ENCODE data around the gene MGAT5B. TPM values are rescaled to one million over a fixed set of nuclear protein-coding genes. Genes with fewer than 3 reads are reported as not detected.

Gene MGAT5B
- total and polyA plus RNA-seq, 2 donors (not counting 1 experiment from before 2014, with no cell fraction given) = 0.09 to 0.17 TPM

DNA sequence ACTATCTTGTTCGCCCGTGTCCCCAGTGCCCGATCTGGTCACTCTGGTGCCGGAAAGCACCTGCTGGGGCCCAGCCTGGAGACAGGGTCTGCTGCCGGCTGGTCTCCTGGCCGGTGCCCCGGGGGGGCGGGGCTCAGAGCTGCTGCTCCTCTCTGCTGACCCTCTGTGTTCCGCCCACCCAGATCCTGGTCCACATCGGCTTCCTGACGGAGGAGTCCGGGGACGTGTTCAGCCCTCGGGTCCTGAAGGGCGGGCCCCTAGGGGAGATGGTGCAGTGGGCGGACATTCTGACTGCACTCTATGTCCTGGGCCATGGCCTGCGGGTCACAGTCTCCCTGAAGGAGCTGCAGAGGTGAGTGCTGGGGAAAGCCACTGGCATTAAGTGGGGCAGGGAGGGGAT is 37.6 kb downstream of the MGAT5B start:
- Histone ChIP-seq H3K4me1 (ENCODE audit: control insufficient read depth, extremely low read depth, insufficient read depth, low read length) (no peaks in the 10 kb centered on the region), H2AFZ (ENCODE audit: low read length) (no peak overlapping the region), H3K79me2 (ENCODE audit: control insufficient read depth, insufficient read depth, low read length) (no peaks in the 10 kb centered on the region), H3K9ac (ENCODE audit: insufficient read depth, low read length) (no peak overlapping the region), H4K20me1 (ENCODE audit: control insufficient read depth, extremely low read depth, insufficient read depth, low read length) (no peaks in the 10 kb centered on the region), H3K27me3 (ENCODE audit: control insufficient read depth, insufficient read depth, low read length) (no peaks in the 10 kb centered on the region), H3K4me3 (replicated peaks in 1 of 4; ENCODE audit: control extremely low read depth in 1 of 4, insufficient read depth in 1 of 4, low read depth in 3 of 4, low read length in 4 of 4) (no peak overlapping the region), H3K4me2 (ENCODE audit: extremely low read depth, insufficient read depth, low read length) (no peak overlapping the region), H3K36me3 (ENCODE audit: control insufficient read depth, insufficient read depth, low read length) (no peaks in the 10 kb centered on the region), H3K9me3 (ENCODE audit: control insufficient read depth, insufficient read depth, low read depth, low read length) (no peaks in the 10 kb centered on the region), H3K27ac (ENCODE audit: insufficient read depth, low read length) (no peak overlapping the region)
- no peak for DNase-seq (ENCODE audit: low read depth in 2 of 2)
- no peak for TF ChIP-seq EZH2 (IDR thresholded peaks at IDR 0.05; ENCODE audit: low read length, missing control alignments)
- TF ChIP-seq, protein P1, sequence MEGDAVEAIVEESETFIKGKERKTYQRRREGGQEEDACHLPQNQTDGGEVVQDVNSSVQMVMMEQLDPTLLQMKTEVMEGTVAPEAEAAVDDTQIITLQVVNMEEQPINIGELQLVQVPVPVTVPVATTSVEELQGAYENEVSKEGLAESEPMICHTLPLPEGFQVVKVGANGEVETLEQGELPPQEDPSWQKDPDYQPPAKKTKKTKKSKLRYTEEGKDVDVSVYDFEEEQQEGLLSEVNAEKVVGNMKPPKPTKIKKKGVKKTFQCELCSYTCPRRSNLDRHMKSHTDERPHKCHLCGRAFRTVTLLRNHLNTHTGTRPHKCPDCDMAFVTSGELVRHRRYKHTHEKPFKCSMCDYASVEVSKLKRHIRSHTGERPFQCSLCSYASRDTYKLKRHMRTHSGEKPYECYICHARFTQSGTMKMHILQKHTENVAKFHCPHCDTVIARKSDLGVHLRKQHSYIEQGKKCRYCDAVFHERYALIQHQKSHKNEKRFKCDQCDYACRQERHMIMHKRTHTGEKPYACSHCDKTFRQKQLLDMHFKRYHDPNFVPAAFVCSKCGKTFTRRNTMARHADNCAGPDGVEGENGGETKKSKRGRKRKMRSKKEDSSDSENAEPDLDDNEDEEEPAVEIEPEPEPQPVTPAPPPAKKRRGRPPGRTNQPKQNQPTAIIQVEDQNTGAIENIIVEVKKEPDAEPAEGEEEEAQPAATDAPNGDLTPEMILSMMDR (conservative IDR thresholded peaks at IDR 0.05 in 1 of 2, IDR thresholded peaks at IDR 0.05 in 1 of 2; ENCODE audit: low read depth in 1 of 2, low read length in 2 of 2) = no peak

DNA sequence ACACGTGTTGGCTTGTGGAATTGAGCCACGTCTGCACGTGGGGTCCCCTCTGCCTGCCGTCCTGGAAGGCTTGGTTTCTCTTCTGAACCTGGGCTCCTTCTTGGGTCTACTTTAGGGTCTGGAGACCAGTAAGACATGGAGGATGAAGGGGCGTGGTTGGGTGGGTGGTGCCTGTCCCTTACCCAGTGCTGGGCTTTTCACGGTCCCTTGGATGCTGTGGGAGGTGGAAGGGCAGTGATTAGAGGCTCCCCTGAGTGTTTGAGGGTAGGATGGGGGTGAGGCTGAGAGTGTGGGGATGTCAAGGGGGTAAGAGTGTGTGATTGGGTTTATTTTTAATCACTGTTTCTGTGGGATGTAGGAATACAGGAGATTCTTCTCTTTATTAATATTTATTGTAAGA is 38.3 kb downstream of the MGAT5B start:
- Histone ChIP-seq H3K9ac (ENCODE audit: insufficient read depth, low read length) (no peak overlapping the region), H3K4me1 (ENCODE audit: control insufficient read depth, extremely low read depth, insufficient read depth, low read length) (no peaks in the 10 kb centered on the region), H4K20me1 (ENCODE audit: control insufficient read depth, extremely low read depth, insufficient read depth, low read length) (no peaks in the 10 kb centered on the region), H3K9me3 (ENCODE audit: control insufficient read depth, insufficient read depth, low read depth, low read length) (no peaks in the 10 kb centered on the region), H3K4me2 (ENCODE audit: extremely low read depth, insufficient read depth, low read length) (no peak overlapping the region), H3K79me2 (ENCODE audit: control insufficient read depth, insufficient read depth, low read length) (no peaks in the 10 kb centered on the region), H3K27ac (ENCODE audit: insufficient read depth, low read length) (no peak overlapping the region), H3K27me3 (ENCODE audit: control insufficient read depth, insufficient read depth, low read length) (no peaks in the 10 kb centered on the region), H3K4me3 (replicated peaks in 1 of 4; ENCODE audit: control extremely low read depth in 1 of 4, insufficient read depth in 1 of 4, low read depth in 3 of 4, low read length in 4 of 4) (no peak overlapping the region), H2AFZ (ENCODE audit: low read length) (no peak overlapping the region), H3K36me3 (ENCODE audit: control insufficient read depth, insufficient read depth, low read length) (no peaks in the 10 kb centered on the region)
- no peak for DNase-seq (ENCODE audit: low read depth in 2 of 2)
- TF ChIP-seq, protein P1 (conservative IDR thresholded peaks at IDR 0.05 in 1 of 2, IDR thresholded peaks at IDR 0.05 in 1 of 2; ENCODE audit: low read depth in 1 of 2, low read length in 2 of 2) = no peak
- no peak for TF ChIP-seq EZH2 (IDR thresholded peaks at IDR 0.05; ENCODE audit: low read length, missing control alignments)

DNA sequence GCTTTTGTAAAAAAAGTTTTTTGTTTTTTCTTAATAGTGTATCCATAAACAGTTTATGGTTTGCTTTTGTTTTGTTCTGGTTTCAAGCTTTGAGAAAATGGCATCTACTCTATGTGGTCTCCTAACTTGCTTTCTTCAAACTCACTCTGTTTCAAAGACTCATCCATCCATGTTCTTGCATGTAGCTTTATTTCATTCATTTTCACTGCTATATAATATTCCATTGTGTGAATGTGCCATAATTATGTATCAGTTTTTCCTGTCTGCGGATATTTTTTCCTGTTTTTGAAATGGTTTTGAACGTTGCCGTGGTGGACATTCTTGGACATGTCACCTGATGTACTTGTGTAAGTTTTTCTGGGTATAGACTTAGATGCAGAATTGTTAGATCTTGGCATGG is 39.1 kb downstream of the MGAT5B start:
- Histone ChIP-seq H3K4me1 (ENCODE audit: control insufficient read depth, extremely low read depth, insufficient read depth, low read length) (no peaks in the 10 kb centered on the region), H2AFZ (ENCODE audit: low read length) (no peak overlapping the region), H3K9me3 (ENCODE audit: control insufficient read depth, insufficient read depth, low read depth, low read length) (no peaks in the 10 kb centered on the region), H3K79me2 (ENCODE audit: control insufficient read depth, insufficient read depth, low read length) (no peaks in the 10 kb centered on the region), H3K27me3 (ENCODE audit: control insufficient read depth, insufficient read depth, low read length) (no peaks in the 10 kb centered on the region), H4K20me1 (ENCODE audit: control insufficient read depth, extremely low read depth, insufficient read depth, low read length) (no peaks in the 10 kb centered on the region), H3K27ac (ENCODE audit: insufficient read depth, low read length) (no peak overlapping the region), H3K9ac (ENCODE audit: insufficient read depth, low read length) (no peak overlapping the region), H3K4me3 (replicated peaks in 1 of 4; ENCODE audit: control extremely low read depth in 1 of 4, insufficient read depth in 1 of 4, low read depth in 3 of 4, low read length in 4 of 4) (no peak overlapping the region), H3K4me2 (ENCODE audit: extremely low read depth, insufficient read depth, low read length) (no peak overlapping the region), H3K36me3 (ENCODE audit: control insufficient read depth, insufficient read depth, low read length) (no peaks in the 10 kb centered on the region)
- TF ChIP-seq, protein P1 (conservative IDR thresholded peaks at IDR 0.05 in 1 of 2, IDR thresholded peaks at IDR 0.05 in 1 of 2; ENCODE audit: low read depth in 1 of 2, low read length in 2 of 2) = no peak
- TF ChIP-seq EZH2 (IDR thresholded peaks at IDR 0.05; ENCODE audit: low read length, missing control alignments) = no peak
- no peak for DNase-seq (ENCODE audit: low read depth in 2 of 2)

Data from fibroblast of lung (primary cell).